HG03469 (cell line): Measurements from ENCODE around the gene RPS6KB1.
"Not testable (repeated sequence)": the region's sequence is repeated elsewhere in the genome, so short reads cannot be mapped to it uniquely, and the experiment has no call there.

Experiments used
- ATAC-seq: cut with Tn5 transposase; IDR thresholded peaks from one replicate; pipeline ENCODE4 v1.9.1; 2021; ENCODE audit warnings: mild to moderate bottlenecking, moderate library complexity, moderate number of reproducible peaks; ENCODE audit not compliant: unreplicated experiment

RPS6KB1 gene

DNA sequence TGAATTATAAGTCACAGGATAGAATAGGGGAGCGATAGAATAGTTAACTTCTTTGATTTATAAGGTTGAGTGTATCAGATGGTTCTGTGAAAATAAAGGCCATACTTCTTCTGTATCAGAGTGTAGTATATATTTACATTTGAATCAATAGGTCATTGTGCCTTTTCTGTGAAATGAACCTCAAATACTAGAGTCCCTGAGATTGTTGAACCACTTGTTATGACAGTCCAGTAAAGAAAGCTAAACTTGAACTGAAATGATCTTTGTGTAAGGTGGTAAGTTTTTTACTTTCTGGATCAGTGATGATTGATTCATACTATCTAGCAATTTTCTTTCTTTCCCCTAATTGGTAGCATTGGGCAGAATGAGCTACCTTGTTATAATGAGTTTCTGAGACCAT is 40.4 kb downstream of the RPS6KB1 start:
- ATAC-seq: not testable (repeated sequence)

- ATAC-seq: not testable (repeated sequence)
These were observed 47.8 kb downstream of the RPS6KB1 start for GRCh38 chr17:59940697-59941096.

DNA sequence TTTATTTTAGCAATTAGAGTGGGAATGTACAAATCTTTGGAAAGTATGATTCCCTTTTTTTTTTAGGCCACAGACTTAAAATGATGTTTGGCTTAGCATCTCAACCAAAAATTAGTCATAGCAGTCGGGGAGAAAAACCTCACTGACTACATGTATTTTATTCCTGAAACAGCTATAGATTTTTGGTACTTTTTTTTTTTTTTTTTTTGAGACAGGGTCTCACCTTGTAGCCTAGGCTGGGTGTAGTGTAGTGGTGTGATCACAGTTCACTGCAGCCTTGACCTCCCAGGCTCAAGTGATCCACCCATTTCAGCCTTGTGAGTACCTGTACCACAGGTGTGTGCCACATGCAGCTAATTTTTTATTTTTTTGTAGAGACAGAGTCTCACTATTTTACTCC is 48.2 kb downstream of the RPS6KB1 start:
- no peak for ATAC-seq

DNA sequence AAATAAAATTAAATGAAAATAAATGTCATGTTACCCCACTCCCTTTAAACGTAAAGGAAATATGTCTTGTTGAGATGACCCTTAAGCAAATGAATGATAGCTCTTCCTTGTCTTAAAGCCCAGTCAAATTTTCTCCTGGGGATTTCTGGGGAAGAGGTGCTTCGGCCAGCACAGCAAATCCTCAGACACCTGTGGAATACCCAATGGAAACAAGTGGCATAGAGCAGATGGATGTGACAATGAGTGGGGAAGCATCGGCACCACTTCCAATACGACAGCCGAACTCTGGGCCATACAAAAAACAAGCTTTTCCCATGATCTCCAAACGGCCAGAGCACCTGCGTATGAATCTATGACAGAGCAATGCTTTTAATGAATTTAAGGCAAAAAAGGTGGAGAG is 53.5 kb downstream of the RPS6KB1 start:
- not testable (repeated sequence) for ATAC-seq

DNA sequence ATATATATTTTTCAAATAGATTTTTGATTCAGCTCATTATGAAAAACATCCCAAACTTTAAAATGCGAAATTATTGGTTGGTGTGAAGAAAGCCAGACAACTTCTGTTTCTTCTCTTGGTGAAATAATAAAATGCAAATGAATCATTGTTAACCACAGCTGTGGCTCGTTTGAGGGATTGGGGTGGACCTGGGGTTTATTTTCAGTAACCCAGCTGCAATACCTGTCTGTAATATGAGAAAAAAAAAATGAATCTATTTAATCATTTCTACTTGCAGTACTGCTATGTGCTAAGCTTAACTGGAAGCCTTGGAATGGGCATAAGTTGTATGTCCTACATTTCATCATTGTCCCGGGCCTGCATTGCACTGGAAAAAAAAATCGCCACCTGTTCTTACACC is 54.4 kb downstream of the RPS6KB1 start:
- not testable (repeated sequence) for ATAC-seq

GRCh38 chr17:59950049-59950448 is 57.1 kb downstream of the RPS6KB1 start:
- no peak for ATAC-seq

DNA sequence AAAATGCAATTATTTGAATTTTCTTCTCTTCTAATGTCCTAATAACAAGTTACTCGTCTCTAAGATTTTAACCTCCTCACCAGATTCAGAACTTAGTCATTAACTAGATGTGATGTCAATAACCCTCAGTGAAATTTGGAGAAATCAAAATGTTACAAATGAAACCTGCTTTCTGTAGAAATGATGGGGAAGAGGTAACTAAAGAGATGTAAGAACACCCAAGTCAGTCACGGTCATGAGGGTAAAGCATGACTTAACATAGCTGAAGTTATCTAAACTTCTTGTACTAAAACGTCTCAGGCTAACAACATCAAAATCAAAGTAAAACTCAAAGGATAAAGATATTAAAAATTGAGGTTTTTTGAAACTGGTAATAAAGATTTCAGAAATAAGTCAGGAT is 61.9 kb downstream of the RPS6KB1 start:
- no peak for ATAC-seq

- not testable (repeated sequence) for ATAC-seq
These were observed 66.7 kb downstream of the RPS6KB1 start for GRCh38 chr17:59959574-59959973.

- no peak for ATAC-seq
These were observed 69.9 kb downstream of the RPS6KB1 start for GRCh38 chr17:59962739-59963318.

- ATAC-seq: no peak
These were observed 71.0 kb downstream of the RPS6KB1 start for GRCh38 chr17:59963738-59964481.

DNA sequence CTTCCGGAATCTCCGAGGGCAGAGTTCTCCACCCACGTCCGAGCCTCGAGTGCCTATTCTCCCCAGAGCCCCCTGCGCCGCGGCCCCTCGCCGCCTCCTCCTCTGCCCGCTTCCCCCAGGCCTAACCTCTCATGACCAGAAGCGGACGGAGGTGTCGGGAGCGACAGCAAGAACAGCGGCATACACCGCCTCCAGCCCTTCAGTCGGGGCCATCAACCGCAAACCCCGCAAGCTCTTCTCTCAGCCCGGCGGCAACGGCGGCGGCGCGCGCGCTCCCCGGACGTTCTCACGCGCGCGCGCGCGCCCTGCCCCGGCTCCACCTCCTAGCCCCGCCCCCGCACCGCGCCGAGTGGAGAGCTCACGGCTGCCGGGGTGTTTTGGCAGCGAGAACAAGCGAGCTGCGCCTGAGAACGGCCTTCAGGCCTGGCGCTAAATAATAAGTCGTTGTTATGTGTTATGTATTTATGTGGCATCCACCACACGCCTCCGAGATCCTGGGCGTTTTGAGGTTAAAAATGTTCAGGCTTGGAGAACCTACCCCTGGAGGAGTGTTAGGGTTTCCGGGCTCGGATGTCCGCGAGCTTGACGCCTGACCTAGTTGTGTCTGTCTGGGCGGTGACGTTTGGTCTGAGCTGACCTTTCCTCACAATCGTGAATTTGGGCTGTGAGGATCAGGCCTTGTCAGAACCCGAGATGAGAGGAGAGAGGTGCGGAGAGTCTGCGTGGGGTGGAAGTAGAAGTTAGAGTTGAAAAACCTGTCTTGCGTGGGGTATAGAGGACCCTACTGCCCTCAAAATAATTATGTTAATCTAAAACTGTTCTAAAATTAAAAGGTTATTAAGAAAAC is 71.8 kb downstream of the RPS6KB1 start, which contains the start of gene RNFT1:
TSS of gene RNFT1 (minus strand) at position 259 of the 847 bp plus-strand sequence. CDS start at position 182, 77 bp downstream.
- no peak for ATAC-seq

GRCh38 chr17:59971771-59972170 is 78.8 kb downstream of the RPS6KB1 start:
- not testable (repeated sequence) for ATAC-seq

- no peak for ATAC-seq
These were observed 79.9 kb downstream of the RPS6KB1 start for GRCh38 chr17:59972778-59973177.

GRCh38 chr17:59973483-59973882 is 80.6 kb downstream of the RPS6KB1 start:
- ATAC-seq: not testable (repeated sequence)

GRCh38 chr17:59975166-59975565 is 82.2 kb downstream of the RPS6KB1 start:
- ATAC-seq: not testable (repeated sequence)

DNA sequence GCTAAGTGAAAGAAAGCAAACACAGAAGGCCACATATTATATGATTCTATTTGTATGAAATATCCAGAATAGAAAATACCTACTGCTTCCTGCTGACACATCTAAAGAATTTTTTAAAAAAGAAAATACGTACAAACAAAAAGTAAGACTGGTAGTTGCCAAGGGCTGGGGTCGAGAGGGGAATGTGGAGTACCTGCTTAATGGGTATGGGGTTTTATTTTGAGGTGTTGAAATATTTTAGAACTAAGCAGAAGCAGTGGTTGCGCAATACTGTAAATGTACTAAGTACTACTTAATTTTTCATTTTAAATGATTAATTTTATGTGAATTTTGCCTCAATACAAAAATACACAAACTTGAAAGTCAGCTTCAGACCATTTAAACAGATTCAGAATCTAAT is 103.7 kb downstream of the RPS6KB1 start:
- not testable (repeated sequence) for ATAC-seq
